DND-41 (cell line): ENCODE results near the gene DCLK2.

Experiments
- ATAC-seq: fragments of 200-7000 bp; cut with Tn5 transposase; 3 replicates; pipeline ENCODE4 v1.9.1; 2021; ENCODE audit warnings: low read depth; ENCODE audit not compliant: insufficient read depth
- DNase-seq: peaks from one replicate; pipeline ENCODE4 v3.0.0-alpha.2; 2020
- H2AFZ ChIP-seq: 2 replicates; pipeline ENCODE4 v1.6.0; 2012; ENCODE audit warnings: low read depth, low read length
- H3K27ac ChIP-seq: 2 replicates; pipeline ENCODE4 v1.5.1; 2012; ENCODE audit warnings: low read length, inconsistent platforms
- H3K27me3 ChIP-seq: fragments of 200-600 bp; sonication (generic); 2 replicates; pipeline ENCODE4 v1.6.0; 2012; ENCODE audit warnings: low read length, mild to moderate bottlenecking, inconsistent platforms; ENCODE audit not compliant: insufficient read depth, poor library complexity
- H3K36me3 ChIP-seq: 2 replicates; pipeline ENCODE4 v1.5.1; 2012; ENCODE audit warnings: low read length, inconsistent platforms; ENCODE audit not compliant: insufficient read depth
- H3K4me1 ChIP-seq: 2 replicates; pipeline ENCODE4 v1.5.1; 2012; ENCODE audit warnings: mild to moderate bottlenecking, low read length; ENCODE audit not compliant: insufficient read depth
- H3K4me2 ChIP-seq: 2 replicates; pipeline ENCODE4 v1.6.0; 2012; ENCODE audit warnings: mild to moderate bottlenecking, moderate library complexity, low read length, inconsistent platforms; ENCODE audit not compliant: insufficient read depth
- H3K4me3 ChIP-seq, 2 experiments: fragments of 200-600 bp in 1 of 2; shearing (Covaris generic) in 1 of 2; 2 replicates each; pipeline ENCODE4 v1.5.1; 2012 to 2016; ENCODE audit warnings: inconsistent platforms in 2 of 2, low read length in 2 of 2, mild to moderate bottlenecking in 2 of 2, low read depth in 1 of 2, moderate library complexity in 1 of 2
- H3K79me2 ChIP-seq: 2 replicates; pipeline ENCODE4 v1.6.0; 2012; ENCODE audit warnings: low read length, inconsistent platforms; ENCODE audit not compliant: insufficient read depth
- H3K9ac ChIP-seq: 2 replicates; pipeline ENCODE4 v1.6.0; 2012; ENCODE audit warnings: low read depth, mild to moderate bottlenecking, inconsistent platforms, low read length, moderate library complexity
- H3K9me3 ChIP-seq: 2 replicates; pipeline ENCODE4 v1.5.1; 2012; ENCODE audit warnings: low read length, moderate library complexity, mild to moderate bottlenecking, inconsistent platforms; ENCODE audit not compliant: insufficient read depth, severe bottlenecking
- H4K20me1 ChIP-seq: 2 replicates; pipeline ENCODE4 v1.6.0; 2012; ENCODE audit warnings: low read length; ENCODE audit not compliant: insufficient read depth
- CTCF ChIP-seq: IDR thresholded peaks from 2 replicates; pipeline ENCODE4 v1.5.1; 2012; ENCODE audit warnings: borderline replicate concordance, low read length, moderate library complexity, mild to moderate bottlenecking; ENCODE audit not compliant: poor library complexity, severe bottlenecking; ENCODE audit errors: extremely low read depth
- EZH2 ChIP-seq: IDR thresholded peaks from 3 replicates; pipeline ENCODE4 v1.6.1; 2012; ENCODE audit warnings: borderline replicate concordance, low read depth, mild to moderate bottlenecking, moderate library complexity, low read length, inconsistent platforms; ENCODE audit not compliant: severe bottlenecking

The DCLK2 gene

GRCh38 chr4:150104404-150105027 is 26.3 kb downstream of the DCLK2 start:
- no peaks in the 10 kb centered on the region for H3K9me3 ChIP-seq

GRCh38 chr4:150106886-150107285 is 28.6 kb downstream of the DCLK2 start:
- Histone ChIP-seq H2AFZ (no peak overlapping the region), H3K9ac (no peak overlapping the region), H3K4me2 (no peak overlapping the region), H4K20me1 (no peaks in the 10 kb centered on the region), H3K27me3 (no peaks in the 10 kb centered on the region), H3K79me2 (no peaks in the 10 kb centered on the region), H3K4me1 (no peaks in the 10 kb centered on the region), H3K4me3 (no peak overlapping the region), H3K36me3 (no peaks in the 10 kb centered on the region), H3K27ac (no peak overlapping the region), H3K9me3 (no peaks in the 10 kb centered on the region)
- TF ChIP-seq CTCF (no peak), EZH2 (no peak)
- no peak for ATAC-seq
- DNase-seq: no peak

More at GRCh38 chr4:150104404-150105027, 26.3 kb downstream of the DCLK2 start:
- Histone ChIP-seq H3K79me2 (no peaks in the 10 kb centered on the region), H4K20me1 (no peaks in the 10 kb centered on the region), H3K9ac (no peak overlapping the region), H3K4me1 (no peaks in the 10 kb centered on the region), H3K27me3 (no peaks in the 10 kb centered on the region), H3K4me2 (no peak overlapping the region), H2AFZ (no peak overlapping the region), H3K36me3 (no peaks in the 10 kb centered on the region), H3K27ac (no peak overlapping the region), H3K4me3 (no peak overlapping the region)
- TF ChIP-seq EZH2 (no peak), CTCF (no peak)
- DNase-seq (no peak), ATAC-seq (no peak)

GRCh38 chr4:150108691-150109090 is 30.4 kb downstream of the DCLK2 start:
- Histone ChIP-seq H3K27ac (no peak overlapping the region), H4K20me1 (no peaks in the 10 kb centered on the region), H3K36me3 (no peaks in the 10 kb centered on the region), H3K79me2 (no peaks in the 10 kb centered on the region), H3K9ac (no peak overlapping the region), H3K4me2 (no peak overlapping the region), H3K4me1 (no peaks in the 10 kb centered on the region), H2AFZ (no peak overlapping the region), H3K9me3 (no peaks in the 10 kb centered on the region), H3K27me3 (no peaks in the 10 kb centered on the region), H3K4me3 (no peak overlapping the region)
- no peak for TF ChIP-seq CTCF
- no peak for TF ChIP-seq EZH2
- DNase-seq (no peak), ATAC-seq (no peak)
